Measurements from ENCODE around the gene DIPK1B.

The DIPK1B gene

DNA sequence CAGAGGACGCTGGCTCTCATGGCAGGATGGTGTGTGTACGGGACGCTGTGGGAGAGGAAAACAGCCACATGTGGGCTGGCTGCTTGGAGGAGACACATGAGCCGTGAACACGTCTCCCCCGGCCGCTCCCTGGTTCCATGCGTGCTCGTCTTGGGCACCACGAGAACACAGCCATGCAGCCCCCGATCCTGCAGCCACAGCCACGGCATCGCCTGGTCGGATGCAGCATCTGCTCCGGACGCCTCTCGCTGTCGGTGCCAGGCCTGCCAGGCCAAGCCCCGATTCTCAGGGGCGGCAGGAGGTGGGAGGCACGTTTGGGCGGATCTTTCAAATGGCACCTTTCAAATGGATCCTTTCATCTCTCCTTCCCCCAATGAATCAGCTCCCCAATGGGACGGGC is 27.1 kb downstream of the DIPK1B start:
- no peak for DNase-seq (ENCODE audit: low spot score)

DNA sequence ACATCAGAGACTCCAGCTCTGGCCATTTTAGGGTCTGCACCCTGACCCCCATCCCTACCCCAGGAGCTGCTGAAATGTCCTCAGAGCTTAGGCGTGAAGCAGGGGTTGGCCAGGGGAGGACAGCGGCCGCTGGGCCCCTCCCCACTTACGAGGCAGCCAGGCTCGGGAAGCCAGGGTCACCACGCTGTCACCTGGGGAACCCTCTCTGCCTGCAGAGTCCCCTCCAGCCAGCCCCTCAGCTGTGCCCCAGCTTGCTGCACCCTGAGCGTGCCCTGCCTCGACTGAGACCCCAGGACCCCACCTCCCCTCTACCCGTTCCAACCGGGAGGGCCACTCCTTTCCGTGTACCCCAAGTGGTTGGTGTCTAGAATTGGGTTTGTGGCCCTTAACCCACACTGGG is 27.7 kb downstream of the DIPK1B start:
- DNase-seq (ENCODE audit: low spot score): no peak

DNA sequence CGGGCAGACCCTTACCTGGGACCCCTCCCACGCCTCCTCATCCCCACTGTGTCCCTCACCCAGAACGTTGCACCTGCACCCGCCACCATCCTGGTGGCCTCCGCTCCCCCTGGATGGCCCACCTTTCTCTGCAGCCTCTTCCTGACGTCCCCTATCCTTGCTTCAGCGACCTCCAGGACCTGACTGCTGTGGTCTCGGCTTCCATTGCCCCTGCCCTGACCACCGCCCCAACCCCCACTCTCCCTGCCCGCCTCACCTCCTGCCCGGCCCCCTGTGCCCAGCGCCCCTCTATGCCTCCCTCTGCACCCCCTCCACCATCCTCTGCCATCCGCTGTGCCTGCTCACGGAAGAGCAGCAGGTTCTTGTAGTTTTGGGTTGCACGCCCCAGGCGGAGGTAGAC is 28.1 kb downstream of the DIPK1B start:
- no peak for DNase-seq (ENCODE audit: low spot score)

DNA sequence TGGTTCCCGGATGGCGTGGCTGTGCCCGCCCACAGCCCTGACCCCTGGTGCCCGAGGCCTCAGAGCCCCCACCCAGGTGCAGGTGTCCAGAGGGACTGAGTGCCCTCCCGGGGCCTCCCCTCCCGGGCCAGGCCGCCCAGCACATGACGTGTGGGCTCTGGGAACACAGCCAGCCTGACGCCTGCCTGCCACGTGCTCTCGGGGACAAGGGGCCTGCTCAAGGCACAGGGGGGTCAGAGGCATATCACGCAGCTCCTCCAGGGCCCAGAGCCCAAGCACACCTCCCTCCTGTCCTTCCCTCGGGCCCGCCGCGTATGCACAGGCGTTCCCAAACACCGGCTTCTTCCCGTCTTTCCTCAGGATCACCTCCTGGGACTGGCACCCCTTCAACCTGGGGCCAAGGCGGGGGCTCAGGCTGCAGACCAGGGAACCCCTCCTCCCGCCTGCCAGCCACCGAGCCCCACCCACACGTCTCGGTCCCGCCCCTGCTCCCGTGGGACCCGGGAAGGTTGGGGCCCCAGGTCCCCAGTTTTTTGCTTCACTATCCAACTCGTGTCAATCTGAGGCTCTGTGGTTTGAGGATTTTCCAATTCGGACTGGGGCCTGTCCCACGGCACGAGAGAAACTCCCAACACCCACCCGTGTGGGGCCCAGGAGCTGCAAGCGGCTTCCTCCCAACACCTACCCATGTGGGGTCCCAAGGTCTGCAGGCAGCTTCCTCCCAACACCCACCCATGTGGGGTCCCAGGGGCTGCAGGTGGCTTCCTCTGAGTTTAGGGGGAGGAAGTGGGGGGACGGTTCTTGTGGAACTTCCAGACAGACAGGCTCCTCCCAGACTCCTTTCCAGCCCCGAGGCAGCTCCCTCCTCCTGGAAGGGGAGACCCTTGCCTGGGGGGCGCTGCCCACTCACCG is 28.9 kb downstream of the DIPK1B start:
- no peak for DNase-seq (ENCODE audit: low spot score)

DNA sequence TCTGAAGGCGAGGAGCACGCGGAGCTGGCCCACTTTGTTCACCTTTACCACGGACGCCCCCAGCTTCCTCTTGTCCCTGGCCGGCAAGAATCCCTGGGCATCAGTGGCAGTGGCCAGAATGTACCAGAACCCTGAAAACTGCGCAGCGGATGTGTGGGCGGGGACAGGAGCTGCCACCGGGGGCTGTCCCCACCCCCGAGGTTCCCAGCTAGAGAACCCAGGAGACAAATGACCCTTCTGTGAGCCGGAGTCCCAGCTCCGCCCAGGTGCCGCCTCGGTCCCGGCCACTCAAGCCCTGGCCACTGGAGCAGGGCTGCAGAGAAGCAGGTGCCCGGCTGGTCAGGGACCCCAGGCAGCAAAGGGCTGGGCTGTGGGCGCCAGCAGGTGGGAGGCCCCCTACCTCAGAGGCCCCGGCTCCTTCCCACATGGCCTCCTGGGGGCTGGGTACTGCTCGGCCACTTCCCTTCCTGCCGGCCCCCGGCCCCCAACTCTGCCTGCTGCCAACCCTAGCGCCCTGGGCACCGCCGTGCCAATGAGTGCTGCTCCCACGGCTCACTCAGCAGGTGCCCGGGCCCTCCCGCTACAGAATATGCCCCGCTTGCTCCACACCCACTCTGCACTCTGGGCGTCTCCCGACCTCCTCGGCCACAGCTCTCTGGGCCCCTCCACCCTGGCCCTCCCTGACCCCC is 29.7 kb downstream of the DIPK1B start:
- DNase-seq (ENCODE audit: low spot score): no peak

DNA sequence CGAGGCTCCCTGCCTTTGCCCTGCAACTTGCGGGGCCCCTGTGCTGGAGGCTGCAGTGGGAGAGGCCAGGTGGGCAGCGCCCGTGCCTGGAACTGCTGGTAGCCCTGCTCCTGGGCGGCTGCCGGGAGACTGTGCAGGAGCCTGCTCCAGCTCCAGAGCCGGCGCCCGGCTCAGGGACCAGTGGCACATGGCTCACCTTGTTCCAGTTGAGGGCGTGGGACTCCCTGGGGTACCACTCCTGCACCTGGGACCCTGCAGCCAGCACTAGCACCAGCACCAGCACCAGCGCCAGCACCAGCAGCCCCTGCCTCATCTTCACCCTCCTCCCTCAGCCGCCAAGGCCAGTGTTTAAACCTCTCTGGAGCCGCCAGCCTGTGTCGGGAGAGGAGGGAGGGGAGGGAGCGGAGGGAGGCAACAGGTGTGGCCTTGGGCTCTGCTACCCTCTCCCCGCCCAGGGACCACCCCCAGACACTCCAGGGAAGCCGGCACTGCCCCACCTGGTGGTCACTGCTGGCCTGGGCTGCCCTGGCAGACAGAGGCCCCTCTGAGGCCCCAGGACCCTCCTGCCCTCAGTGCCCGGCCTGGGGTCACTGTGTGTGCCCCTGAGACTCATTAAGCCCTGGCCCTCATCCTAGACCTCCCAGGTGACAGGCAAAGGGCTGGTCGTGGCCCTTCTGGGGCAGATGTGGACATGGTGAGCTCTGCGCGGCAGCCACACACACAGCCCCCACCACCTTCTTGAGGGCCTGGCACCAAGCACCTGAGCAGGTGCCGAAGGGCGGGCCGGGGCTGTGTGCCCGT is 30.4 kb downstream of the DIPK1B start, which contains the start of gene LCN10:
LCN10 (minus strand) TSS at position 350 of the 801 bp plus-strand sequence; CDS start at position 313, 37 bp downstream.
- DNase-seq (ENCODE audit: low spot score): peak; percentile 79

DNA sequence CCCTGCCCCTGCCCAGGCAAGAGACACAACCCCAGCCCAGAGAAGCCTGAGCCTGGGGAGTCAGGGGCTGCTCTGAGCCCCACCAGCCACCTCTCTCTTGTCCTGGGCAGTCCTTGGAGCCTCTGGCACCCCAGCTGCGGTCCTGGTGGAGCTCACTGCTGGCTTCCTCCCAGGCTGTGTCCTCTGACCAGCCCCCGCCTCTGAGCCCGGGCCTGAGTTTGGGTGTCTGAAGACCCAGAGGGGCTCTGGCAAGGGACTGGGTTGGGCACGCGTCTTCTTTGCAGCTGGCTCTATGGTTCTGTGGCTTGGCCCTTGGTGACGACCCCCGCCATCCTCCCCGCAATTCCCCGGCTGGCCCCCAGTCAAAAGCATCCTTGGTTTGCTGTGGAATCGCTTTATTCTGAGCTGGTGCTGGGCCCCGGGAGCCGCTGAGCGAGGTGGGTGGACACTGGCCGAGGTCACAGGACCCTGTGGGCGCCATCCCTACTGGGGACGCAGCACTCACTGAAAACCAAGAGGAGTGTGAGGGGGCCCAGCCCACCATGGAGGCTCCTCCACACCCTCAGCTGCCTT is 31.4 kb downstream of the DIPK1B start:
- DNase-seq (ENCODE audit: low spot score): no peak

DNA sequence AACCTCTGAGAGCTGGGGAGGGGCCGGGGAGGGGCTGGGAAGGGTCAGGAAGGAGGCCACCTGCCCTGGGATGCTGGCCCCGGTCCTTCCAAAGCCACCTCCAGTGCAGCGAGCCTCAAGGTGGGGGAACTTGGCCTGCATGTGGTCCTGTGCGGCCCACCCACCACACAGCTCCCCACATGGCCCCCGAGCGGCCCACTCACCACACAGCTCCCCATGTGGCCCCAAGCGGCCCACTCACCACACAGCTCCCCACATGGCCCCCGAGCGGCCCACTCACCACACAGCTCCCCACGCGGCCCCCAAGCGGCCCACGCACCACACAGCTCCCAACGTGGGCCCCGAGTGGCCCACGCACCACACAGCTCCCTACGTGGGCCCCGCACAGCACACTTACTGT is 32.4 kb downstream of the DIPK1B start:
- DNase-seq (ENCODE audit: low spot score): no peak

DNA sequence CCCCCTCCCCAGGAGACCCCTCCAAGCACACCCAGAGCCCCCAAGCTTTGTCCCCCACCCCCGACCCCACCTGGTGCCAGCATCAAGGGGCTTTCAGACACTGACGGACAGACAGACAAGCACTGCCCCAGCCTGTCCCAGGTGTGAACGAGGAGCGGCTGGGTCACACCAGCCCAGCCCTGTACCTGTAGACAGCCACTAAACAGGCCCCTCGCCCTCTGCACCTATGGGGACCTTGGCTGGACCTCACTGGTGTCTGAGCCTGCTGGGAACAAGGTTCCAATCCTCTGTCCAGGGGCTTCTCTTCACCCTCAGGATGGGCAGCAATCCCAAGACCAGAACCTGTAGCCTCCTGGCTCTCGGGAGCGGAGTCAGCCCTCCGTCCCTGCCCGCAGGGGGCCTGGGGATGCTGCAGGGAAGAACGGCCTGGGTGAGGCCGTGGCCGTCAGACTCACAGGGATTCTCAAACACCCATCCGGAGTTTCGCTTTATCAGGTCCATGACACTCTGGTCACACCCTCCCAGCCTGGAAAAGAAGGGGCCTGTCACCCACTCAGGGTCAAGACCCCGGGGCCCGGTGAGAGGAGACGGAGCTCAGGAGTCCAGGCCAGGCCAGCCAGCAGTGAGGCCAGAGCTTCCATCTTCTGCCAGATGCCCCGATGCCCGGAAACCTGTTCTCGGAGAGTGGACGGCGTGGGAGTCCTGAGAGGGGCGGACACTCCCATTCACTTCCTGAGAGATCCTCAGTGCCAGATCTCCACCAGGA is 33.2 kb downstream of the DIPK1B start:
- no peak for DNase-seq (ENCODE audit: low spot score)

DNA sequence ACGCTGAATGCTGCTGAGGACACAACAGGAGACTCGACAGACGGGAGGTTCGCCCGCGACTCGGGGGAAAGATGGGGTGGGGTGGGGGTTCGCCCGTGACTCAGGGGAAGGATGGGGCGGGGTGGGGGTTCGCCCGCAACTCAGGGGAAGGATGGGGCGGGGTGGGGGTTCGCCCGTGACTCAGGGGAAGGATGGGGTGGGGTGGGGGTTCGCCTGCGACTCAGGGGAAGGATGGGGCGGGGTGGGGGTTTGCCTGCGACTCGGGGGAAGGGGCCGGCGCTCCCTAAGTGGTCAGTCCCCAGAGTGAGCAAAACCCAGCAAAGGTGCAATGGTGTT is 33.8 kb downstream of the DIPK1B start:
- DNase-seq (ENCODE audit: low spot score): no peak

DNA sequence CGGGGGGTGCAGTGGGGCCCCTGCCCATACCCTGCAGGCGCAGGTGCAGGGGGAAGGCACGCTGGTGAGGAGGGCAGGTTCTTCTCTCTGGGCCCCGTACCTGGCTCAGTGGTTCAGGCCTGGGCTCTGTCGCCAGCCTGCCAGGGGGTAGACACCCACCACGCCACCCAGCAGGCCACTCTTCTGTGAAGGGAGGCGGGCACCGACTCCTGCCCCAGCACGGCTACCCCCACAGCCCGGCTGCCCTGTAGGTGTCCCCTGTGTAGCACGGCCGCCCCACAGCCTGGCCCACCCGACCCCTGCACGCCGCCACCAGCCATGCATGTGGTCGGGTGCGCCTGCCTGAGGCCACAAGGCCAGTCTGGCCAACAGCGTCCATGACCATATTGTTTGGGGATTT is 34.2 kb downstream of the DIPK1B start:
- DNase-seq (ENCODE audit: low spot score): no peak

DNA sequence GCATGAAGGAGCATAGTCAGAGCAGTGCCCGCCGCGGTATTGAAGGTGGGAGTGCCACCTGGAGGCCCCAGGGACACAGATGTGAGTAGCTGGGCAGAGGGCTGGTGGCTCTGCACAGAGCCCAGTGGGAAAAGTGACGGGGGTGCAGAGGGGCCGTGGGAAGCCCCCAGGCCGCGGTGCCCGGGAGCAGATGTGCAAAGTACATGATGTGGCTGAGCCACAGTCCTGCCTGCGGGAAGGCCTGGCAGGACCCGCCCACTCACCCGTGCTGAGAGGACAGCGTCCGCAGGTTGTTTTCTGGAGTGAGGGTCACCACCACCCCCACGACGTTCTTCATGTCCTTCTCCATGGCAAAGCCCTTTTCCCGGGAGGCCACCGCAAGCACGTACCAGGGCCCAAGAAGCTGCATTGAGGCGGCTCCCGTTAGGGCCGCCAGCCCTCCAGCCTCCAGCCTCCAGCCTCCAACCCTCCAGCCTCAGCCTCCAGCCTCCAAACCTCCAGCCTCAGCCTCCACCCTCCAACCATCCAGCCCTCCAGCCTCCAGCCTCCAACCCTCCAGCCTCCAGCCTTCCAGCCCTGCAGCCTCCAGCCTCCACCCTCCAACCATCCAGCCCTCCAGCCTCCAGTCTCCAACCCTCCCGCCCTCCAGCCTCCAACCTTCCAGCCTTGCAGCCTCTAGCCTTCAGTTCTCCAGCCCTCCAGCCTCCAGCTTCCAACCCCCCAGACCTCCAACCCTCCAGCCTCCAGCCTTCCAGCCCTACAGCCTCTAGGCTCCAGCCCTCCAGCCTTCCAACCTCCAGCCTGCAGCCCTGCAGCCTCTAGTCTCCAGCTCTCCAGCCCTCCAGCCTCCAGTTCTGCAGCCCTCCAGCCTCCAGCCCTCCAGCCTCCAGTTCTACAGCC is 35.0 kb downstream of the DIPK1B start:
- no peak for DNase-seq (ENCODE audit: low spot score)

DNA sequence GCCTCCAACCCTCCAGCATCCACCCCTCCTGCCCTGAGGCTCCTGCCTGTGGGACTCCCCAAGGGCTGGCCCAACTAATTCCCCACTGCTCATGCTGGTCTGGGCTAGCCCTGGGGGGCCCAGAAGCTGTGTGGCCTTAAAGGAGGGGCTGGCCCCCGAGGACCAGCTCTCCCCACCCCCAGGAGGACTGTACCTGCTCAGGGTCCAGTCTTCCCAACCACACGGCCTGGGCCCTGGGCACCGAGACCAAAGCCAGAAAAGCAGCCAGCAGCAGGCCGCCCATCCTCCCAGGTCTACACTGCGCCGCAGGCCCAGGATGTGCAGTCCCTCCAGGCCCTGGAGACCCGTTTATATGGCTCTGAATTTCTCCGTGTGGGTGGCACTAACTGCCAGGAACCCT is 35.8 kb downstream of the DIPK1B start, which contains the start of gene LCN6:
LCN6 (minus strand) TSS at position 325 of the 400 bp plus-strand sequence; CDS start at position 283, 42 bp downstream.
- no peak for DNase-seq (ENCODE audit: low spot score)

DNA sequence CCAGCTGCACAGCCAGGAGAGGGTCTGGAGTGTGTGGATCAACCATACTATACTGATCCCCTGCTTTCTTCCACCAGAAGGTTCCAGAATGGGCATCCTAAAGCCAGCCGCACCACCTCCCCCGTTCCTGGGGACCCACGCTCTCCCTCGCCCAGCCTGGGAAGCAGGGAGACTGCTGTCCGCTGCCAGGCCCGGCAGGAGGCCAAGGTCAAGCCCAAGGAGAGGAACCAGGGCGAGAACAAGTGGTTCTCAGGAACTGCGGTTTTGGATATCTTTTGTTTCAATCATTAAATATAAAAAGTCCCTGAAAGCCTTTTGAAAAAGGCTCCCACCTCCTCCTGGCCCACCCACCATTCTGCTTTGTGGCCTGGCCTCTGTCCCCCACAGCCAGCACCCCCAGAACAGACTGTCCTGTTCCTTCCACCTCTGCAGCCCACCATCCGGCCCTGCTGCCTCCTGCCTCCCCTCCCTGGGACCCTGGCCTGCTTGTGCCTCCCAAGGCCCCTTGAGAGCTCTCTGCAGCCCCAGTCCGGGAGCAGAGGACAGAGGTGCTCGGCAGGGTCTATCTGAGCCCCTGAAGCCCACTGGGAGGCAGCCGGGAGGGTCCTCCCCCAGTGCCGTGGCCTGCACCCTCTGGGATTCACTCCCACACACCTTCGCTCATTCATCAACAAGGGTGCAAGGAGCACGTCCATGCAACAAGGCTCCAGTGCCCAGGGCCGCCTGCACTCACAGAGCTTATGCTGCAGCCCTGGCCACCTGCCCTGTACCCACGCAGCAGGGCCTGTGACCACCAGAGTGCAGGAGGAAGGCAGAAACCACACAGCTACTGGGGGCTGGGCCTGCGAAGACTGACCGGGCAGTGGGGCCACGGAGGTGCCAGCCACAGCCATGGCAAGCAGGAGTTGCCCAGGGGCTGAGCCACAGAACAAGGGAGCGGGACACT is 36.6 kb downstream of the DIPK1B start:
- no peak for DNase-seq (ENCODE audit: low spot score)

DNA sequence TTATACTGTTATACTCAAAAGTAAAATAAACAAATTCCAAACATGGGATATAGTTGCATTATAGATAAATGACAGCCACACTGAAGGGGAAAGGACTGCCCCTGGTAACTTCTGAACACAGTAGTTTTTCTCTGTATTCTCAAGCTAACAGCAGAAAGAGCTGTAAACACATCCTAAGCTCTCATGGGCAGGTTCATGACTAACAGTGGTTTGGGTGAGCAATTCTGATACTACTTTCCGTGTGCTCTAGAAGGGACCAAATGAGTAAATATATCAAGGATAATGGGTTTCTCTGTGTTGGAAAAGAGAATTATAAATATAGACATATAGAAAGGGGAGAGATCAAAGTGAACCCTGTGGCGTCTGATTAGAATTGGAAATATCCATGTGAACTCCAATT is 38.2 kb downstream of the DIPK1B start:
- DNase-seq (ENCODE audit: low spot score): no peak

DNA sequence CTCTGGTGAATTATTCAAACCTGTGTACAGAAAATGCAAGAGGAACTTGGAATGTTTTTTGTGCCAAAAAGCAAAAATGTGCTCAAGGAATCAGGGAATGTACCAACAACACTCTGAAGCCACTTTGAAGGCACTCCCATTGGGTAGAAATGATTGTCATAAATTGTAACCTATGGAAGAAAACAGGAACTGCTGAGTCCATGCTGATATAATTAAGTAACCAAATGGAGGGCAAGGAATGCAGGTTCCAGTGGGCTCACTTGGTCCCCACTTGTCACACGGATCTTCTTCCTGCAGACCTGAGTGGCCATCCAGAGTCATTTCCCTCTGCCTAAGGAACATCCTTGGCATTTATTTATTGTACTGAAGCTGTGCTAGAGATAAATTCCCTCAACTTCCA is 38.9 kb downstream of the DIPK1B start:
- no peak for DNase-seq (ENCODE audit: low spot score)

DNA sequence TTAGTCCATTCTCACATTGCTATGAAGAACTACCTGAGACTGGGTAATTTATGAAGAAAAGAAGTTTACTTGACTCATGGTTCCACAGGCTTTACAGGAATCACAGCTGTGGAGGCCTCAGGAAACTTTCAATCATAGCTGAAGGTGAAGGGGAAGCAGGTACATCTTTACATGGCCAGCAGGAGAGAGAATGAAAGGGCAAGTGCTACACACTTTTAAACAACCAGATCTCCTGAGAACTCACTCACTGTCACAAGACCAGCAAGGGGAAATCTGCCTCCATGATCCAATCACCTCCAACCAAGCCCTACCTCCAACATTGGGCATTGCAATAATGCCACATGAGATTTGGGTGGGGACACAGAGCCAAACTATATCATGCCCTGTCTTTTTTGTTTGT is 39.4 kb downstream of the DIPK1B start:
- no peak for DNase-seq (ENCODE audit: low spot score)

DNA sequence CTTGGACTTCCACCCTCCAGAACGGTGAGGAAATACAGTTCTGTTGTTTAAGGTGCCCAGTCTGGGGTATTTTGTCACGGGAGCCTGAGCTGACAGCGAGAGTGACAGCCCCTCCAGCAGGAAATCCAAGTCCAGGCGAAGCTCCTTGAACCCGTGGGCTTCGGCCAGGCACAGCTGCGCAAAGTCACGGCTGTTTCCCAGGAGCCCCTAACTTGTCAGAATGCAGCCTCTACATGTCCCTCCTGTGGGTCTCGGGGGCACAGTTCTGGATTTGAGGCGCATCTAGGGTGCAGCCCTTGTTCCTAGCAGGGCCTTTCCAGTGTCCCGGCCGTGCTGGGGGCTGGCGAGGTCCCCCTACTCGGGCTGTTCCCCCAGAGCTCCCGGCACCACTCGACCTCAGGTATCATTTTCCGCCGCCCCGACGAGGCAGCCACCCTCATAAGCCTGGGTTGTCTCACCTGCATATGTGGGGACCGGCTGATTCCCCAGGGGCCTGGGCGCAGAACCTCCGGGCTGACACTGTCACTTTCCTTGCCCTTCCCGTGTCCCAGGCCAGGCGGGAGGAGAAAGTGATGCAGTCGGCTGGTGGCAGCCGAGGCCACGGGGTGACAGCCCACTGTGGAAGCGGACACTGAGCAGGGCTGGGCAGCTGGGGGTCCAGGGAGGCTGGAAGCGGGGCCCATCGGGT is 41.1 kb downstream of the DIPK1B start:
- no peak for DNase-seq (ENCODE audit: low spot score)

All from ecto neural progenitor cell (in vitro differentiated cells).